Measurements from ENCODE around the gene MRGPRF.
"Not testable (repeated sequence)": the region's sequence is repeated elsewhere in the genome, so short reads cannot be mapped to it uniquely, and the experiment has no call there.

Gene MRGPRF

GRCh38 chr11:69002110-69002569, 10.9 kb downstream of the MRGPRF start:
- no peak overlapping the region for H3K4me3 ChIP-seq (ENCODE audit: insufficient read depth, low read depth, low read length, poor library complexity, severe bottlenecking)
- no peak overlapping the region for H3K27ac ChIP-seq (ENCODE audit: insufficient read depth, low read length, poor library complexity, severe bottlenecking)
- DNase-seq, result no peak
- H3K27me3 ChIP-seq (replicated peaks; ENCODE audit: control insufficient read depth, insufficient read depth, low read length, poor library complexity, severe bottlenecking), result no peaks in the 10 kb centered on the region
- H3K36me3 ChIP-seq (ENCODE audit: control insufficient read depth, insufficient read depth, low read length), result no peaks in the 10 kb centered on the region
- no peaks in the 10 kb centered on the region for H3K9me3 ChIP-seq (ENCODE audit: control insufficient read depth, low read length)
- no peaks in the 10 kb centered on the region for H3K4me1 ChIP-seq (ENCODE audit: control insufficient read depth, insufficient read depth, low read length, poor library complexity, severe bottlenecking)

- Histone ChIP-seq H3K36me3 (ENCODE audit: control insufficient read depth, insufficient read depth, low read length) (no peaks in the 10 kb centered on the region), H3K4me1 (ENCODE audit: control insufficient read depth, insufficient read depth, low read length, poor library complexity, severe bottlenecking) (no peaks in the 10 kb centered on the region), H3K27ac (ENCODE audit: insufficient read depth, low read length, poor library complexity, severe bottlenecking) (no peak overlapping the region), H3K27me3 (replicated peaks; ENCODE audit: control insufficient read depth, insufficient read depth, low read length, poor library complexity, severe bottlenecking) (no peaks in the 10 kb centered on the region), H3K4me3 (ENCODE audit: insufficient read depth, low read depth, low read length, poor library complexity, severe bottlenecking) (no peak overlapping the region), H3K9me3 (ENCODE audit: control insufficient read depth, low read length) (no peaks in the 10 kb centered on the region)
- DNase-seq, result no peak
These were observed 11.6 kb downstream of the MRGPRF start for GRCh38 chr11:69001243-69002081.

- no peaks in the 10 kb centered on the region for H3K9me3 ChIP-seq (ENCODE audit: control insufficient read depth, low read length)
- H3K27me3 ChIP-seq (replicated peaks; ENCODE audit: control insufficient read depth, insufficient read depth, low read length, poor library complexity, severe bottlenecking), result no peaks in the 10 kb centered on the region
- DNase-seq, result no peak
- no peaks in the 10 kb centered on the region for H3K4me1 ChIP-seq (ENCODE audit: control insufficient read depth, insufficient read depth, low read length, poor library complexity, severe bottlenecking)
- H3K36me3 ChIP-seq (ENCODE audit: control insufficient read depth, insufficient read depth, low read length), result no peaks in the 10 kb centered on the region
- H3K4me3 ChIP-seq (ENCODE audit: insufficient read depth, low read depth, low read length, poor library complexity, severe bottlenecking), result no peak overlapping the region
- no peak overlapping the region for H3K27ac ChIP-seq (ENCODE audit: insufficient read depth, low read length, poor library complexity, severe bottlenecking)
These were observed 12.2 kb downstream of the MRGPRF start for GRCh38 chr11:69000831-69001242.

- Histone ChIP-seq H3K4me3 (ENCODE audit: insufficient read depth, low read depth, low read length, poor library complexity, severe bottlenecking) (no peak overlapping the region), H3K9me3 (ENCODE audit: control insufficient read depth, low read length) (no peaks in the 10 kb centered on the region), H3K27me3 (replicated peaks; ENCODE audit: control insufficient read depth, insufficient read depth, low read length, poor library complexity, severe bottlenecking) (no peaks in the 10 kb centered on the region), H3K27ac (ENCODE audit: insufficient read depth, low read length, poor library complexity, severe bottlenecking) (no peak overlapping the region), H3K4me1 (ENCODE audit: control insufficient read depth, insufficient read depth, low read length, poor library complexity, severe bottlenecking) (no peaks in the 10 kb centered on the region), H3K36me3 (ENCODE audit: control insufficient read depth, insufficient read depth, low read length) (no peaks in the 10 kb centered on the region)
- no peak for DNase-seq
These were observed 12.7 kb downstream of the MRGPRF start for GRCh38 chr11:69000391-69000790.

GRCh38 chr11:68999748-69000355, 13.2 kb downstream of the MRGPRF start:
- H3K27ac ChIP-seq (ENCODE audit: insufficient read depth, low read length, poor library complexity, severe bottlenecking); H3K4me3 ChIP-seq (ENCODE audit: insufficient read depth, low read depth, low read length, poor library complexity, severe bottlenecking); H3K4me1 ChIP-seq (ENCODE audit: control insufficient read depth, insufficient read depth, low read length, poor library complexity, severe bottlenecking); H3K9me3 ChIP-seq (ENCODE audit: control insufficient read depth, low read length); H3K36me3 ChIP-seq (ENCODE audit: control insufficient read depth, insufficient read depth, low read length); H3K27me3 ChIP-seq (replicated peaks; ENCODE audit: control insufficient read depth, insufficient read depth, low read length, poor library complexity, severe bottlenecking); DNase-seq: not testable (repeated sequence)

- H3K4me3 ChIP-seq (ENCODE audit: insufficient read depth, low read depth, low read length, poor library complexity, severe bottlenecking), result no peak overlapping the region
- H3K9me3 ChIP-seq (ENCODE audit: control insufficient read depth, low read length), result no peaks in the 10 kb centered on the region
- H3K27ac ChIP-seq (ENCODE audit: insufficient read depth, low read length, poor library complexity, severe bottlenecking), result no peak overlapping the region
- no peaks in the 10 kb centered on the region for H3K36me3 ChIP-seq (ENCODE audit: control insufficient read depth, insufficient read depth, low read length)
- H3K4me1 ChIP-seq (ENCODE audit: control insufficient read depth, insufficient read depth, low read length, poor library complexity, severe bottlenecking), result no peaks in the 10 kb centered on the region
- no peak for DNase-seq
- H3K27me3 ChIP-seq (replicated peaks; ENCODE audit: control insufficient read depth, insufficient read depth, low read length, poor library complexity, severe bottlenecking), result no peaks in the 10 kb centered on the region
These were observed 13.8 kb downstream of the MRGPRF start for GRCh38 chr11:68999093-68999747.

GRCh38 chr11:68998390-68998911, 14.6 kb downstream of the MRGPRF start:
- H3K9me3 ChIP-seq (ENCODE audit: control insufficient read depth, low read length), result no peaks in the 10 kb centered on the region
- DNase-seq, result no peak
- no peak overlapping the region for H3K27ac ChIP-seq (ENCODE audit: insufficient read depth, low read length, poor library complexity, severe bottlenecking)
- no peaks in the 10 kb centered on the region for H3K36me3 ChIP-seq (ENCODE audit: control insufficient read depth, insufficient read depth, low read length)
- H3K4me1 ChIP-seq (ENCODE audit: control insufficient read depth, insufficient read depth, low read length, poor library complexity, severe bottlenecking), result no peaks in the 10 kb centered on the region
- H3K27me3 ChIP-seq (replicated peaks; ENCODE audit: control insufficient read depth, insufficient read depth, low read length, poor library complexity, severe bottlenecking), result no peaks in the 10 kb centered on the region
- no peak overlapping the region for H3K4me3 ChIP-seq (ENCODE audit: insufficient read depth, low read depth, low read length, poor library complexity, severe bottlenecking)

GRCh38 chr11:68997995-68998348, 15.1 kb downstream of the MRGPRF start:
- Histone ChIP-seq H3K4me1 (ENCODE audit: control insufficient read depth, insufficient read depth, low read length, poor library complexity, severe bottlenecking) (no peaks in the 10 kb centered on the region), H3K9me3 (ENCODE audit: control insufficient read depth, low read length) (no peaks in the 10 kb centered on the region), H3K27ac (ENCODE audit: insufficient read depth, low read length, poor library complexity, severe bottlenecking) (no peak overlapping the region), H3K4me3 (ENCODE audit: insufficient read depth, low read depth, low read length, poor library complexity, severe bottlenecking) (no peak overlapping the region), H3K27me3 (replicated peaks; ENCODE audit: control insufficient read depth, insufficient read depth, low read length, poor library complexity, severe bottlenecking) (no peaks in the 10 kb centered on the region), H3K36me3 (ENCODE audit: control insufficient read depth, insufficient read depth, low read length) (no peaks in the 10 kb centered on the region)
- no peak for DNase-seq

- Histone ChIP-seq H3K9me3 (ENCODE audit: control insufficient read depth, low read length) (no peaks in the 10 kb centered on the region), H3K27me3 (replicated peaks; ENCODE audit: control insufficient read depth, insufficient read depth, low read length, poor library complexity, severe bottlenecking) (no peaks in the 10 kb centered on the region), H3K27ac (ENCODE audit: insufficient read depth, low read length, poor library complexity, severe bottlenecking) (no peak overlapping the region), H3K4me3 (ENCODE audit: insufficient read depth, low read depth, low read length, poor library complexity, severe bottlenecking) (no peak overlapping the region), H3K4me1 (ENCODE audit: control insufficient read depth, insufficient read depth, low read length, poor library complexity, severe bottlenecking) (no peaks in the 10 kb centered on the region), H3K36me3 (ENCODE audit: control insufficient read depth, insufficient read depth, low read length) (no peaks in the 10 kb centered on the region)
- DNase-seq, result no peak
These were observed 15.7 kb downstream of the MRGPRF start for GRCh38 chr11:68997124-68997994.

Measured in effector memory CD4-positive, alpha-beta T cell (primary cell).